Neuronal stem cell (in vitro differentiated cells): ENCODE results near the gene NAP1L4.
A peak's percentile ranks its signal among the peaks of the same experiment; 100 is the strongest.
"Not testable (repeated sequence)": the region's sequence is repeated elsewhere in the genome, so short reads cannot be mapped to it uniquely, and the experiment has no call there.

ENCODE experiments used
- DNase-seq: peaks from one replicate; pipeline ENCODE4 v3.0.0-alpha.2; 2013; ENCODE audit warnings: low spot score
- H2AFZ ChIP-seq: one replicate; pipeline ENCODE4 v1.6.1; 2013; ENCODE audit warnings: mild to moderate bottlenecking, low read length, inconsistent platforms
- H2AK5ac ChIP-seq: 2 replicates; pipeline ENCODE4 v1.6.1; 2013; ENCODE audit warnings: low read depth, mild to moderate bottlenecking, inconsistent platforms, low read length, moderate library complexity, mixed read lengths
- H2BK120ac ChIP-seq: 2 replicates; pipeline ENCODE4 v1.6.1; 2013; ENCODE audit warnings: low read depth, mild to moderate bottlenecking, inconsistent platforms, low read length, moderate library complexity, mixed read lengths
- H2BK12ac ChIP-seq: one replicate; pipeline ENCODE4 v1.6.1; 2013; ENCODE audit warnings: low read length, inconsistent platforms
- H2BK15ac ChIP-seq: 2 replicates; pipeline ENCODE4 v1.6.1; 2013; ENCODE audit warnings: mild to moderate bottlenecking, low read length, inconsistent platforms, mixed read lengths
- H2BK5ac ChIP-seq: one replicate; pipeline ENCODE4 v1.6.1; 2013; ENCODE audit warnings: inconsistent platforms, mild to moderate bottlenecking, low read length, moderate library complexity
- H3K14ac ChIP-seq: one replicate; pipeline ENCODE4 v1.6.1; 2013; ENCODE audit warnings: low read length, inconsistent platforms
- H3K18ac ChIP-seq: 2 replicates; pipeline ENCODE4 v1.6.1; 2013; ENCODE audit warnings: low read length, inconsistent platforms
- H3K23ac ChIP-seq: 2 replicates; pipeline ENCODE4 v1.6.1; 2013; ENCODE audit warnings: low read depth, mild to moderate bottlenecking, mixed read lengths, low read length, inconsistent platforms; ENCODE audit not compliant: poor library complexity
- H3K27ac ChIP-seq: replicated peaks from 3 replicates; pipeline ENCODE4 v1.5.1; 2013; ENCODE audit warnings: low read length, inconsistent platforms
- H3K27me3 ChIP-seq, 3 experiments: 2 replicates each; pipeline ENCODE4 v1.6.1; 2013; ENCODE audit warnings: low read length in 3 of 3, mild to moderate bottlenecking in 2 of 3, inconsistent platforms in 1 of 3, low read depth in 1 of 3, mixed read lengths in 1 of 3, moderate library complexity in 1 of 3; ENCODE audit not compliant: control insufficient read depth in 3 of 3, insufficient read depth in 3 of 3
- H3K36me3 ChIP-seq, 2 donors: replicated peaks in 1 of 2; 2 replicates each; pipeline ENCODE4 v1.6.1; 2013; ENCODE audit warnings: low read length in 2 of 2; ENCODE audit not compliant: control insufficient read depth in 2 of 2, insufficient read depth in 2 of 2
- H3K4ac ChIP-seq: 2 replicates; pipeline ENCODE4 v1.6.1; 2013; ENCODE audit warnings: inconsistent platforms, mild to moderate bottlenecking, low read length, moderate library complexity
- H3K4me1 ChIP-seq, 2 donors: 1 replicate in 1 of 2; 2 replicates in 1 of 2; pipeline ENCODE4 v1.6.1; 2013; ENCODE audit warnings: low read length in 2 of 2, low read depth in 1 of 2; ENCODE audit not compliant: control insufficient read depth in 2 of 2, insufficient read depth in 1 of 2
- H3K4me2 ChIP-seq: one replicate; pipeline ENCODE4 v1.6.1; 2013; ENCODE audit warnings: mild to moderate bottlenecking, low read length, inconsistent platforms; ENCODE audit not compliant: insufficient read depth, poor library complexity, severe bottlenecking
- H3K4me3 ChIP-seq, 2 donors: 2 replicates each; pipeline ENCODE4 v1.5.1; 2013; ENCODE audit warnings: low read length in 2 of 2, mild to moderate bottlenecking in 2 of 2, inconsistent platforms in 1 of 2, moderate library complexity in 1 of 2
- H3K79me1 ChIP-seq: one replicate; pipeline ENCODE4 v1.6.1; 2013; ENCODE audit warnings: low read depth, mild to moderate bottlenecking, inconsistent platforms, low read length, moderate library complexity
- H3K9ac ChIP-seq: one replicate; pipeline ENCODE4 v1.6.1; 2013; ENCODE audit warnings: mild to moderate bottlenecking, low read depth, low read length, inconsistent platforms; ENCODE audit not compliant: poor library complexity
- H3K9me3 ChIP-seq, 2 donors: replicated peaks in 1 of 2; 2 replicates each; pipeline versions ENCODE3 to v1.6.1; 2013; ENCODE audit warnings: low read length in 2 of 2, mild to moderate bottlenecking in 2 of 2, inconsistent platforms in 1 of 2, low read depth in 1 of 2, mixed read lengths in 1 of 2, moderate library complexity in 1 of 2; ENCODE audit not compliant: control insufficient read depth in 2 of 2, insufficient read depth in 1 of 2
- H4K8ac ChIP-seq: one replicate; pipeline ENCODE4 v1.6.1; 2013; ENCODE audit warnings: low read depth, mild to moderate bottlenecking, inconsistent platforms, low read length, moderate library complexity
- H4K91ac ChIP-seq: one replicate; pipeline ENCODE4 v1.6.1; 2013; ENCODE audit warnings: low read length, low read depth, mild to moderate bottlenecking, inconsistent platforms; ENCODE audit not compliant: poor library complexity
- WGBS, 2 donors: extraction: QIAGEN DNeasy Blood & Tissue Kit; methylation state at CpG; one replicate each; pipeline ENCODE4 v1.1.7; 2013; ENCODE audit warnings: missing lambda C conversion rate in 2 of 2, mixed read lengths in 1 of 2; ENCODE audit not compliant: insufficient read length in 2 of 2, insufficient replicate concordance in 1 of 2; ENCODE audit errors: extremely low coverage in 2 of 2; 5-methylcytosine and 5-hydroxymethylcytosine counted together

NAP1L4 gene

GRCh38 chr11:2940147-2940920 is 51.8 kb downstream of the NAP1L4 start:
- Histone ChIP-seq H3K9ac (no peak overlapping the region), H2BK12ac (no peak overlapping the region), H3K9me3 (peaks cover 14 to 25% of the 10 kb centered on the region in 2 donors), H3K18ac (peak overlapping the region; percentile 89), H3K36me3 (peaks cover 13 to 23% of the 10 kb centered on the region in 2 donors), H3K4me2 (no peak overlapping the region), H2BK120ac (no peak overlapping the region), H2AFZ (no peak overlapping the region), H3K27me3 (no peaks in the 10 kb centered on the region), H4K91ac (no peak overlapping the region), H2BK15ac (no peak overlapping the region), H3K79me1 (no peaks in the 10 kb centered on the region), H3K23ac (peak overlapping the region; percentile 62), H4K8ac (no peak overlapping the region), H3K14ac (no peak overlapping the region), H2AK5ac (no peak overlapping the region), H3K4me1 (peaks cover 0 to 4% of the 10 kb centered on the region in 2 donors), H3K4me3 (no peak overlapping the region), H2BK5ac (no peak overlapping the region), H3K4ac (peak overlapping the region; percentile 76), H3K27ac (no peak overlapping the region)
- no peak for DNase-seq
- WGBS, 2 donors: no CpG with 5 or more reads among the region's 16 CpGs

GRCh38 chr11:2938458-2939418 is 53.4 kb downstream of the NAP1L4 start:
- H3K4ac ChIP-seq, H3K9ac ChIP-seq, H3K14ac ChIP-seq, H3K27ac ChIP-seq, H2BK12ac ChIP-seq, H4K8ac ChIP-seq, H2BK15ac ChIP-seq, H3K4me2 ChIP-seq, H2AK5ac ChIP-seq, DNase-seq, H2BK120ac ChIP-seq, H2BK5ac ChIP-seq, H3K23ac ChIP-seq, H4K91ac ChIP-seq, H2AFZ ChIP-seq, H3K4me3 ChIP-seq, H3K18ac ChIP-seq, H3K27me3 ChIP-seq, H3K4me1 ChIP-seq, H3K36me3 ChIP-seq, H3K79me1 ChIP-seq: not testable (repeated sequence)
- no CpG with 5 or more reads among the region's 20 CpGs for WGBS, 2 donors
- peaks cover 14 to 25% of the 10 kb centered on the region in 2 donors for H3K9me3 ChIP-seq

GRCh38 chr11:2937641-2938457 is 54.3 kb downstream of the NAP1L4 start:
- H3K9ac ChIP-seq, H4K91ac ChIP-seq, H2BK15ac ChIP-seq, DNase-seq, H2BK12ac ChIP-seq, H3K4me3 ChIP-seq, H2BK120ac ChIP-seq, H3K4me1 ChIP-seq, H3K4ac ChIP-seq, H3K79me1 ChIP-seq, H2BK5ac ChIP-seq, H3K4me2 ChIP-seq, H3K27me3 ChIP-seq, H3K18ac ChIP-seq, H4K8ac ChIP-seq, H3K27ac ChIP-seq, H3K36me3 ChIP-seq, H2AK5ac ChIP-seq, H3K23ac ChIP-seq, H2AFZ ChIP-seq, H3K14ac ChIP-seq: not testable (repeated sequence)
- no CpG with 5 or more reads among the region's 32 CpGs for WGBS, 2 donors
- peaks cover 14 to 25% of the 10 kb centered on the region in 2 donors for H3K9me3 ChIP-seq
